Vagina (tissue), 2 donors: ENCODE results near the gene WASF3. TPM values are rescaled to one million over a fixed set of nuclear protein-coding genes. Genes with fewer than 3 reads are reported as not detected.
A peak's percentile ranks its signal among the peaks of the same experiment; 100 is the strongest.

Experiments
- DNase-seq, 2 donors: peaks; one replicate each; pipeline ENCODE4 v3.0.0-alpha.2; 2017; ENCODE audit errors: extremely low spot score in 2 of 2
- H3K27ac ChIP-seq: fragments of 200-600 bp; sonication (generic); one replicate; pipeline ENCODE4 v1.5.1; 2019
- H3K27me3 ChIP-seq: fragments of 200-600 bp; sonication (generic); one replicate; pipeline ENCODE4 v1.5.1; 2019
- H3K36me3 ChIP-seq, 2 donors: fragments of 200-600 bp; sonication (generic); one replicate each; pipeline ENCODE4 v1.5.1; 2017 to 2019
- H3K4me1 ChIP-seq: fragments of 200-600 bp; sonication (generic); one replicate; pipeline ENCODE4 v1.5.1; 2019
- H3K4me3 ChIP-seq, 2 donors: fragments of 200-600 bp; sonication (generic); 1 replicate in 1 of 2; 2 replicates in 1 of 2; pipeline ENCODE4 v1.5.1; 2016 to 2019
- H3K9me3 ChIP-seq: fragments of 200-600 bp; sonication (generic); one replicate; pipeline ENCODE4 v1.5.1; 2019
- POLR2A ChIP-seq, 2 donors: fragments of 450-650 bp; IDR thresholded peaks; one replicate each; pipeline ENCODE4 v1.6.1; 2017; ENCODE audit warnings: antibody characterized with exemption in 2 of 2, mild to moderate bottlenecking in 2 of 2, moderate library complexity in 2 of 2
- POLR2AphosphoS5 ChIP-seq, 2 donors: sonication (generic); formaldehyde crosslinking; IDR thresholded peaks; one replicate each; pipeline ENCODE4 v1.9.0; 2017; ENCODE audit warnings: antibody characterized with exemption in 2 of 2, mild to moderate bottlenecking in 2 of 2, low read depth in 1 of 2; ENCODE audit not compliant: insufficient read depth in 1 of 2
- intact Hi-C: fragments of 100-400 bp; cut with DNase I; formaldehyde crosslinking; loops from one replicate; pipeline ENCODE4 v1.15.1; 2023
- total RNA-seq: library from RNA; depleted of rRNA; stranded (reverse); fragments of >200 nt; gene quantifications from one replicate; pipeline ENCODE4 v1.2.3, GENCODE V29; 2016
- TF ChIP-seq, protein P1 (sequence below), 3 experiments: fragments of 450-650 bp in 2 of 3; fragments of 200-600 bp in 1 of 3; sonication (generic) in 1 of 3; IDR thresholded peaks; one replicate each; pipeline ENCODE4 v1.5.1; 2017 to 2019; ENCODE audit warnings: antibody characterized with exemption in 3 of 3, mild to moderate bottlenecking in 2 of 3, moderate library complexity in 2 of 3

WASF3 gene
- total RNA-seq, 1 donor from 2014 or later = 20.4 TPM

DNA sequence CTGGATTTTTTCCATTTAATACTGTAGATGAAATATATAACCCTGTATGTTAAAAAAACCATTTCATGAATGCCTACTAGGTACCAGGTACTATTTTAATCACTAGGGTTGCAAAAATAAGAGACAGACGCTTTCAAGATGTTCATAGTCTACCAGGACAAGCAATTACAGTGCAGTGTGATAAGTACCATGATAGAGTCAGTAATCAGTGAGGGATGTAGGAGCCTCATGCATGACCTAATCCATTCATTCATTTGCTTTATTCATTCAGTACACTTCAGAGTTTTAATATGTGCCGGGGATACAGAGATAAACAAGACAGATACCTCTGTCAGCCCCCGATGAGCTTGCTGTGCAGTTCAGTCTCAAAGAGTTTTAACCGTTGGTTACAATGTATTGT lies 3.0 kb downstream of the WASF3 start:
- no peaks in the 10 kb centered on the region for H3K9me3 ChIP-seq
- H3K4me1 ChIP-seq = peaks cover 10% of the 10 kb centered on the region
- H3K4me3 ChIP-seq = no peak overlapping the region
- H3K27ac ChIP-seq = no peak overlapping the region
- no peaks in the 10 kb centered on the region for H3K36me3 ChIP-seq
- TF ChIP-seq, protein P1, sequence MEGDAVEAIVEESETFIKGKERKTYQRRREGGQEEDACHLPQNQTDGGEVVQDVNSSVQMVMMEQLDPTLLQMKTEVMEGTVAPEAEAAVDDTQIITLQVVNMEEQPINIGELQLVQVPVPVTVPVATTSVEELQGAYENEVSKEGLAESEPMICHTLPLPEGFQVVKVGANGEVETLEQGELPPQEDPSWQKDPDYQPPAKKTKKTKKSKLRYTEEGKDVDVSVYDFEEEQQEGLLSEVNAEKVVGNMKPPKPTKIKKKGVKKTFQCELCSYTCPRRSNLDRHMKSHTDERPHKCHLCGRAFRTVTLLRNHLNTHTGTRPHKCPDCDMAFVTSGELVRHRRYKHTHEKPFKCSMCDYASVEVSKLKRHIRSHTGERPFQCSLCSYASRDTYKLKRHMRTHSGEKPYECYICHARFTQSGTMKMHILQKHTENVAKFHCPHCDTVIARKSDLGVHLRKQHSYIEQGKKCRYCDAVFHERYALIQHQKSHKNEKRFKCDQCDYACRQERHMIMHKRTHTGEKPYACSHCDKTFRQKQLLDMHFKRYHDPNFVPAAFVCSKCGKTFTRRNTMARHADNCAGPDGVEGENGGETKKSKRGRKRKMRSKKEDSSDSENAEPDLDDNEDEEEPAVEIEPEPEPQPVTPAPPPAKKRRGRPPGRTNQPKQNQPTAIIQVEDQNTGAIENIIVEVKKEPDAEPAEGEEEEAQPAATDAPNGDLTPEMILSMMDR (IDR thresholded peaks at IDR 0.05) = no peak
- TF ChIP-seq POLR2AphosphoS5 (IDR thresholded peaks at IDR 0.05; ENCODE audit: insufficient read depth in 1 of 2, low read depth in 1 of 2) (no peak), POLR2A (IDR thresholded peaks at IDR 0.05) (no peak)
- DNase-seq = no peak
- intact Hi-C loops = no loop called here
- no peaks in the 10 kb centered on the region for H3K27me3 ChIP-seq

DNA sequence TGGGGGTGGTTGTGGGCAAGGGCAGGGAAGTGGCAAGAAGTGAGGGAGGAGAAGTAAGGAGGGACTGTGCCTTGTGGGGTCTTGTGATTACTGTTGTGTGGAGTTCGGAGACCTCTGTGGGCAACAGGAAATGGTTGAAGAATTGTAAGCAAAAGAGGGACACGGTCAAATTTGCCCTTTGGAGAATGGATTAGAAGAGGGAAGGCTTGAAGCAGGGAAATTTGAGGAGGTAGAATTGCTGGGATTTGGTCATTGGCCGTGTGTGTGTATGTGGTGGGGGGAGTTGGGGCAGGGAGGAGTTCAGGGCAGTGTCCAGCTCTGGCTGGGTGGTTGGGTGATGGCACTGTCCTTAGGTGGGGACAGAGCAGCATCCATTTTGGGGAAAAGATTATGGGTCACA lies 3.6 kb downstream of the WASF3 start:
- no peak for DNase-seq
- no peaks in the 10 kb centered on the region for H3K27me3 ChIP-seq
- H3K4me3 ChIP-seq = no peak overlapping the region
- no peaks in the 10 kb centered on the region for H3K36me3 ChIP-seq
- intact Hi-C loops = no loop called here
- TF ChIP-seq, protein P1 (IDR thresholded peaks at IDR 0.05) = no peak
- TF ChIP-seq POLR2A (IDR thresholded peaks at IDR 0.05) (no peak), POLR2AphosphoS5 (IDR thresholded peaks at IDR 0.05; ENCODE audit: insufficient read depth in 1 of 2, low read depth in 1 of 2) (no peak)
- peaks cover 10% of the 10 kb centered on the region for H3K4me1 ChIP-seq
- no peak overlapping the region for H3K27ac ChIP-seq
- no peaks in the 10 kb centered on the region for H3K9me3 ChIP-seq

DNA sequence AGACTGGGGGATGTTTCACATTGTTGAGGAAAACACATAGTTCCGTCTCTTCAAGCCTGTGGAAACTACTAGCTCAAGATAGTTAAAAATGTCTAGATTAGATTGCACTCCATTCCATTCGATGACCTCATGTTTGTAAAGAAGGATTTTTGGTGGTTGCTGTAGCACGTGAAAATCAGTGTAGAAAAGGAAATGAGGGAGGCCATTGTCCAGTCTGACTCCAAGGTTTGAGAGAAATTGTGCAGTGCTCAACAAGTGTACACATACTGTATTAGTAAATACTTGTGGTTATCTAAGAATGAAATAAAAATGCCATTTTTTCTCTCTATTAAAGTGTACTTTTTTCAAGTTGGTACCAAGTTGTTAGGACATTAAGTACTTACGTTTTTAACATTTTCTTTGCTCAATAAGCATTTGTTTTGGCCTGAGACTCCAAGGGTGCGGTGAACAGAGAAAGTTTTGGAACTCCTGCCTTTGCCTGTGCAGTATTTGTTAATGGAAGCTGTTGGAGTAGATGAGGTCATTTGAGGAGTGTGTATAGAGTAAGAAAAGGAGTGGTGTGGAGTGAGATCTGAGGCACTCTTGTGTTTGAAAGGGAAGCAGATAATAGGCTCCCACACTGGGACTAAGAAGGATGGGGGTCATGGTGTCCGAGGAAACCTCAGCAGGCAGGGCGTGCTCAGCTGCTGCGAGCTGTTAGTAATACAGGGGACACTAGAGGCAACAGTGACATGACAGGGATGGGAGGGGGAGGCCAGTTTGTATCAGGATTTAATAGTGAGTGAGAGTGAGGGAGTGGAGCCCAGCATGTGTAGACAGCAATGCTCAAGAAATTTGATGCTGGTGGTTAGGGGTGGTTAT lies 4.4 kb downstream of the WASF3 start:
- intact Hi-C loops = no loop called here
- Histone ChIP-seq H3K36me3 (no peaks in the 10 kb centered on the region), H3K27me3 (no peaks in the 10 kb centered on the region), H3K4me3 (no peak overlapping the region), H3K4me1 (peaks cover 10% of the 10 kb centered on the region), H3K9me3 (no peaks in the 10 kb centered on the region), H3K27ac (no peak overlapping the region)
- no peak for DNase-seq
- no peak for TF ChIP-seq POLR2A (IDR thresholded peaks at IDR 0.05)
- peak in 1 of 2 donors; percentile 16 for TF ChIP-seq POLR2AphosphoS5 (IDR thresholded peaks at IDR 0.05; ENCODE audit: insufficient read depth in 1 of 2, low read depth in 1 of 2)
- TF ChIP-seq, protein P1 (IDR thresholded peaks at IDR 0.05) = no peak

GRCh38 chr13:26562512-26562890 lies 5.0 kb downstream of the WASF3 start:
- no peak overlapping the region for H3K27ac ChIP-seq
- DNase-seq = no peak
- H3K4me1 ChIP-seq = peaks cover 10% of the 10 kb centered on the region
- TF ChIP-seq POLR2A (IDR thresholded peaks at IDR 0.05) = no peak
- no peak for TF ChIP-seq POLR2AphosphoS5 (IDR thresholded peaks at IDR 0.05; ENCODE audit: insufficient read depth in 1 of 2, low read depth in 1 of 2)
- TF ChIP-seq, protein P1 (IDR thresholded peaks at IDR 0.05) = no peak
- intact Hi-C loops = no loop called here
- H3K4me3 ChIP-seq = no peak overlapping the region
- no peaks in the 10 kb centered on the region for H3K36me3 ChIP-seq
- no peaks in the 10 kb centered on the region for H3K27me3 ChIP-seq
- H3K9me3 ChIP-seq = no peaks in the 10 kb centered on the region

DNA sequence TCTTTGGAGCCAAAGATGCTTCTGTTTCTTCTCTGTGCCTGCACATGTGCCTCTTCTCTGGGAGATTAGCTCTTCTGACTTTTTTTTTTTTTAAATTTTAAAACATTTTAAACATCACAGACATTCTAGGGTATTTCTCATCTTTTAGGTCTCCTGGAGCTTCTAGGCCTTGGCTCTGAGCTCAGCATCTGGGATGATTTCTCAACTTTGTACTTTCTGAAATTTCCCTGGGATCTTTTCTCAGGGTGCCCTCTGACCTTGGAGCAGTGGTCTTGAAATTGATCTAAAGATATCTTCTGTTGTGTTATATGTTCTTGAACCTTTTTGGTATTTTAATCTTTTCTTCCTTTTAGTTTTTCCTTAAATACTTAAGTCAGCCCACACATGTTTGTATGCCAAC lies 6.2 kb downstream of the WASF3 start:
- no peaks in the 10 kb centered on the region for H3K36me3 ChIP-seq
- TF ChIP-seq POLR2A (IDR thresholded peaks at IDR 0.05) (no peak), POLR2AphosphoS5 (IDR thresholded peaks at IDR 0.05; ENCODE audit: insufficient read depth in 1 of 2, low read depth in 1 of 2) (no peak)
- TF ChIP-seq, protein P1 (IDR thresholded peaks at IDR 0.05) = no peak
- H3K4me3 ChIP-seq = no peak overlapping the region
- H3K4me1 ChIP-seq = peaks cover 4% of the 10 kb centered on the region
- no peaks in the 10 kb centered on the region for H3K27me3 ChIP-seq
- H3K27ac ChIP-seq = no peak overlapping the region
- no peaks in the 10 kb centered on the region for H3K9me3 ChIP-seq
- intact Hi-C loops = no loop called here
- DNase-seq = no peak
